Kidney tubule cell (primary cell): ENCODE results near the gene ZNF569.
"Not testable (repeated sequence)": the region's sequence is repeated elsewhere in the genome, so short reads cannot be mapped to it uniquely, and the experiment has no call there.

Experiments
- DNase-seq: peaks from one replicate; pipeline ENCODE4 v3.0.0-alpha.2; 2018; ENCODE audit warnings: low spot score

The ZNF569 gene

GRCh38 chr19:37466798-37467607 lies at the start of gene ZNF569:
Gene ZNF569 (minus strand): TSS chr19:37467444. CDS start chr19:37444921, 22,523 bp downstream.
- peak; percentile 94 for DNase-seq

GRCh38 chr19:37513397-37513796 lies 46.2 kb upstream of the ZNF569 start:
- DNase-seq: no peak

- DNase-seq: no peak
Observed at GRCh38 chr19:37511821-37512220, 44.6 kb upstream of the ZNF569 start.

GRCh38 chr19:37511186-37511585 lies 43.9 kb upstream of the ZNF569 start:
- DNase-seq: no peak

- no peak for DNase-seq
Observed at GRCh38 chr19:37507167-37507464, 39.9 kb upstream of the ZNF569 start.

- peak; percentile 87 for DNase-seq
Observed at GRCh38 chr19:37506387-37507166, 39.3 kb upstream of the ZNF569 start, which contains the start of gene ZNF793. Gene ZNF793 (plus strand): TSS chr19:37506939. CDS start chr19:37523440, 16,501 bp downstream.

- no peak for DNase-seq
Observed at GRCh38 chr19:37505958-37506386, 38.7 kb upstream of the ZNF569 start.

GRCh38 chr19:37492213-37492612 lies 25.0 kb upstream of the ZNF569 start:
- DNase-seq: no peak

GRCh38 chr19:37484406-37485168 lies 17.3 kb upstream of the ZNF569 start:
- no peak for DNase-seq

- no peak for DNase-seq
Observed at GRCh38 chr19:37472165-37472564, 4.9 kb upstream of the ZNF569 start.

- DNase-seq: no peak
Observed at GRCh38 chr19:37470216-37470615, 3.0 kb upstream of the ZNF569 start.

- DNase-seq: peak; percentile 89
Observed at GRCh38 chr19:37468961-37469777, 1.9 kb upstream of the ZNF569 start, which contains the start of gene ZNF570. Gene ZNF570 (plus strand): TSS chr19:37469356. CDS start chr19:37470355, 999 bp downstream.

GRCh38 chr19:37467608-37468090 lies 405 bp upstream of the ZNF569 start:
- DNase-seq: no peak

GRCh38 chr19:37466277-37466797 lies 907 bp downstream of the ZNF569 start:
- no peak for DNase-seq

GRCh38 chr19:37452500-37453245 lies 14.6 kb downstream of the ZNF569 start:
- no peak for DNase-seq

GRCh38 chr19:37413313-37414084 lies 53.7 kb downstream of the ZNF569 start:
- peak; percentile 2 for DNase-seq

- DNase-seq: no peak
Observed at GRCh38 chr19:37412700-37413099, 54.5 kb downstream of the ZNF569 start.

GRCh38 chr19:37406140-37406846 lies 61.0 kb downstream of the ZNF569 start:
- not testable (repeated sequence) for DNase-seq

GRCh38 chr19:37403403-37403802 lies 63.8 kb downstream of the ZNF569 start:
- no peak for DNase-seq
